ENCODE results near the gene BEST1. TPM values are rescaled to one million over a fixed set of nuclear protein-coding genes. Genes with fewer than 3 reads are reported as not detected.

BEST1 gene
- total and polyA plus RNA-seq, 2 donors (not counting 3 experiments of a cell fraction or from before 2014, with no cell fraction given) = 0.04 TPM; not detected in 1

DNA sequence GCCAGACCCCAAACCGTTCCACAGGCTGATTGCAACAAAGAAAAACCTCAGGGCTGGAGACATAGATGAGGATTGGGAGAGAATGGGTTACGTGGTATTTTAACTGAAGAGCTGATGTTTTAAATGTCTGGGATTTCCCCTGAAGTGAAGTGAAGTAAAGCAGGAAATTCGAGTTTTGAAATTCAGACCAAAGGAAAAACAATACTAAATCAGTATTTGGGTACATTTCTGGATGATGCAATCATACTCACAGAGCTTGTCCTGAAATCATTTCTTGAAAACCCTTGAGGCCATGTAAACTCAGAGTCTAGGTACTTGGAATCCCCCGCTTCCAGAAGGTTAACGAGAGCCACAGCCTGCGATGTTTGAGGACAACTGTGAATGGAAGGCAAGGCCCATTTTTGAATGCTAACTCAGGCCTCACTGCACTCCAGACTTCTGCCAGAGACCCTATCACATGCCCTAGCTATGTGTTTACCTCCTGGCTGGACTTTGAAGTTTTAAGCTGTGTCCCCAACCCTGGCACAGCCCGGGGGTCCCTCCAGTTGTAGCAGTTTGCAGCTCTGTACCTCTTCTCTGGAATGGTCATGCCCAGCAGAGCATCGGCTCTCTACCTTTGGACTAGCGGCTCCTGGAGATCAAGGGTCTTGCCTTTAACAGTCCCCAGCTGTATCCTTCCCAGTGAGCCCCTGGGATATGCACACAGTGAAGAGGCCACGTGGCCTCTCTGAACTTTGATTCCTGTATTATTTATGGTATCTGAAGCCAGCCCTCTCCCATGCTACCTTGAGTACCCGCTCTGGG, 22.7 kb downstream of the BEST1 start:
- Histone ChIP-seq H3K4me3 (replicated peaks in 1 of 3; ENCODE audit: insufficient read depth in 1 of 3, low read depth in 1 of 3, low read length in 3 of 3) (peak overlapping the region in 1 of 3 experiments; percentile 14), H3K27me3 (ENCODE audit: control insufficient read depth in 2 of 2, insufficient read depth in 2 of 2, low read length in 2 of 2) (no peaks in the 10 kb centered on the region), H3K79me2 (ENCODE audit: control insufficient read depth, insufficient read depth, low read length) (peaks cover 10% of the 10 kb centered on the region), H3K27ac (ENCODE audit: insufficient read depth, low read depth, low read length) (peak overlapping the region; percentile 98), H3K4me1 (ENCODE audit: control insufficient read depth, extremely low read depth, insufficient read depth, low read length) (peaks cover 70% of the 10 kb centered on the region), H3K9me3 (replicated peaks; ENCODE audit: control insufficient read depth, insufficient read depth, low read length) (no peaks in the 10 kb centered on the region), H2AFZ (ENCODE audit: low read depth, low read length) (peak overlapping the region; percentile 66), H3K9ac (replicated peaks; ENCODE audit: extremely low read depth, insufficient read depth, low read length) (peak overlapping the region; percentile 87), H3K36me3 (ENCODE audit: control insufficient read depth in 2 of 2, extremely low read depth in 1 of 2, insufficient read depth in 2 of 2, low read length in 2 of 2) (no peaks in the 10 kb centered on the region), H3K4me2 (ENCODE audit: insufficient read depth, low read length) (peak overlapping the region; percentile 70), H4K20me1 (replicated peaks; ENCODE audit: control insufficient read depth, extremely low read depth, insufficient read depth, low read length) (no peaks in the 10 kb centered on the region), H3K9me1 (replicated peaks; ENCODE audit: control insufficient read depth, extremely low read depth, insufficient read depth, low read length) (no peaks in the 10 kb centered on the region)
- BruUV-seq (replicated peaks) = no TSS peak
- POLR2A ChIA-PET = interaction anchor here (1.0 kb wide), 1 partner anchor 9 kb away, joined by 3 read pairs; no protein-coding TSS in a partner anchor
- no peak for TF ChIP-seq POLR2A (IDR thresholded peaks at IDR 0.05; ENCODE audit: low read depth, low read length)
- no peak for TF ChIP-seq FOS (IDR thresholded peaks at IDR 0.05; ENCODE audit: borderline replicate concordance, insufficient read depth, low read length)
- no peak for TF ChIP-seq MYC (IDR thresholded peaks at IDR 0.05; ENCODE audit: low read depth, low read length)
- no peak for TF ChIP-seq POLR2AphosphoS5 (IDR thresholded peaks at IDR 0.05; ENCODE audit: insufficient read depth, low read depth, low read length)
- no peak for TF ChIP-seq JUN (IDR thresholded peaks at IDR 0.05; ENCODE audit: borderline replicate concordance, insufficient read depth, insufficient read length, low read depth)
- intact Hi-C loops (cut with micrococcal nuclease) (no loop called here), dilution Hi-C loops (cut with MboI; ENCODE audit: extremely low pct_ligation_motif_present, low sequenced_read_pairs) (no loop called here)
- DNase-seq (ENCODE audit: low read depth, low spot score) (peak; percentile 76), FAIRE-seq (peak; percentile 84)
- CTCF ChIA-PET = interaction anchor here (0.7 to 6.9 kb wide), 7 partner anchors 9 to 639 kb away, joined by 3 to 63 read pairs (median 8); partner anchors contain the start of gene EML3

GRCh38 chr11:61973476-61974162, 23.5 kb downstream of the BEST1 start:
- Histone ChIP-seq H3K4me3 (replicated peaks in 1 of 3; ENCODE audit: insufficient read depth in 1 of 3, low read depth in 1 of 3, low read length in 3 of 3) (no peak overlapping the region), H3K9ac (replicated peaks; ENCODE audit: extremely low read depth, insufficient read depth, low read length) (no peak overlapping the region), H3K4me1 (ENCODE audit: control insufficient read depth, extremely low read depth, insufficient read depth, low read length) (peaks cover 64% of the 10 kb centered on the region), H3K36me3 (ENCODE audit: control insufficient read depth in 2 of 2, extremely low read depth in 1 of 2, insufficient read depth in 2 of 2, low read length in 2 of 2) (no peaks in the 10 kb centered on the region), H3K27me3 (ENCODE audit: control insufficient read depth in 2 of 2, insufficient read depth in 2 of 2, low read length in 2 of 2) (no peaks in the 10 kb centered on the region), H4K20me1 (replicated peaks; ENCODE audit: control insufficient read depth, extremely low read depth, insufficient read depth, low read length) (no peaks in the 10 kb centered on the region), H3K27ac (ENCODE audit: insufficient read depth, low read depth, low read length) (peak overlapping the region; percentile 98), H3K9me3 (replicated peaks; ENCODE audit: control insufficient read depth, insufficient read depth, low read length) (no peaks in the 10 kb centered on the region), H3K9me1 (replicated peaks; ENCODE audit: control insufficient read depth, extremely low read depth, insufficient read depth, low read length) (no peaks in the 10 kb centered on the region), H2AFZ (ENCODE audit: low read depth, low read length) (no peak overlapping the region), H3K4me2 (ENCODE audit: insufficient read depth, low read length) (no peak overlapping the region), H3K79me2 (ENCODE audit: control insufficient read depth, insufficient read depth, low read length) (peaks cover 3% of the 10 kb centered on the region)
- dilution Hi-C loops (cut with MboI; ENCODE audit: extremely low pct_ligation_motif_present, low sequenced_read_pairs) (no loop called here), intact Hi-C loops (cut with micrococcal nuclease) (no loop called here)
- DNase-seq (ENCODE audit: low read depth, low spot score) (no peak), FAIRE-seq (no peak)
- no peak for TF ChIP-seq CTCF (IDR thresholded peaks at IDR 0.05; ENCODE audit: extremely low read depth in 1 of 2, insufficient read depth in 1 of 2, low read depth in 1 of 2, low read length in 2 of 2)
- ChIA-PET POLR2A (no interaction called here), CTCF (interaction anchor here (1.8 to 6.9 kb wide), 4 partner anchors 8 to 108 kb away, joined by 4 to 63 read pairs (median 11); no protein-coding TSS in a partner anchor)
- no TSS peak for BruUV-seq (replicated peaks)
